ENCODE data around the gene ROR2. TPM values are rescaled to one million over a fixed set of nuclear protein-coding genes. Genes with fewer than 3 reads are reported as not detected.

ROR2 gene
- total RNA-seq, 2 donors from 2014 or later = 4.0 to 5.4 TPM

GRCh38 chr9:91814201-91814600 is 135.8 kb downstream of the ROR2 start:
- no peak overlapping the region for H3K27ac ChIP-seq
- no peaks in the 10 kb centered on the region for H3K36me3 ChIP-seq (replicated peaks in 1 of 2; ENCODE audit: insufficient read depth in 1 of 2, low read depth in 2 of 2)
- WGBS, 2 donors = 83 to 85% methylated on average over 8 to 9 of the region's 9 CpGs
- no peaks in the 10 kb centered on the region for H3K9me3 ChIP-seq
- ATAC-seq (no peak), DNase-seq (no peak)
- TF ChIP-seq CTCF (IDR thresholded peaks at IDR 0.05) (no peak), POLR2A (IDR thresholded peaks at IDR 0.05) (no peak)
- H3K27me3 ChIP-seq = no peaks in the 10 kb centered on the region
- intact Hi-C loops (cut with DNase I) = no loop called here
- no peak overlapping the region for H3K4me3 ChIP-seq
- peaks cover 11% of the 10 kb centered on the region for H3K4me1 ChIP-seq

- H3K27ac ChIP-seq = no peak overlapping the region
- intact Hi-C loops (cut with DNase I) = no loop called here
- H3K4me3 ChIP-seq = no peak overlapping the region
- TF ChIP-seq CTCF (IDR thresholded peaks at IDR 0.05) = no peak
- H3K36me3 ChIP-seq (replicated peaks in 1 of 2; ENCODE audit: insufficient read depth in 1 of 2, low read depth in 2 of 2) = no peaks in the 10 kb centered on the region
- DNase-seq = no peak
- H3K4me1 ChIP-seq = peaks cover 11% of the 10 kb centered on the region
- ATAC-seq = no peak
- H3K9me3 ChIP-seq = no peaks in the 10 kb centered on the region
- 79 to 86% methylated on average over 11 of the region's 11 CpGs for WGBS, 2 donors
- H3K27me3 ChIP-seq = no peaks in the 10 kb centered on the region
Observed at GRCh38 chr9:91813176-91813795, 136.7 kb downstream of the ROR2 start.

GRCh38 chr9:91812191-91812590 is 137.8 kb downstream of the ROR2 start:
- Histone ChIP-seq H3K36me3 (replicated peaks in 1 of 2; ENCODE audit: insufficient read depth in 1 of 2, low read depth in 2 of 2) (no peaks in the 10 kb centered on the region), H3K9me3 (no peaks in the 10 kb centered on the region), H3K27me3 (no peaks in the 10 kb centered on the region), H3K27ac (no peak overlapping the region), H3K4me1 (peaks cover 1% of the 10 kb centered on the region), H3K4me3 (no peak overlapping the region)
- intact Hi-C loops (cut with DNase I) = no loop called here
- TF ChIP-seq CTCF (IDR thresholded peaks at IDR 0.05) (no peak), POLR2A (IDR thresholded peaks at IDR 0.05) (no peak)
- no peak for ATAC-seq
- 89 to 90% methylated on average over 14 of the region's 14 CpGs for WGBS, 2 donors
- no peak for DNase-seq

GRCh38 chr9:91811024-91811909 is 138.8 kb downstream of the ROR2 start:
- ATAC-seq (no peak), DNase-seq (no peak)
- TF ChIP-seq CTCF (IDR thresholded peaks at IDR 0.05) = no peak
- TF ChIP-seq POLR2A (IDR thresholded peaks at IDR 0.05) = no peak

More at GRCh38 chr9:91811024-91811909, 138.8 kb downstream of the ROR2 start:
- Histone ChIP-seq H3K36me3 (replicated peaks in 1 of 2; ENCODE audit: insufficient read depth in 1 of 2, low read depth in 2 of 2) (no peaks in the 10 kb centered on the region), H3K4me3 (no peak overlapping the region), H3K9me3 (no peaks in the 10 kb centered on the region), H3K27ac (no peak overlapping the region), H3K27me3 (no peaks in the 10 kb centered on the region), H3K4me1 (no peaks in the 10 kb centered on the region)
- intact Hi-C loops (cut with DNase I) = no loop called here
- 74 to 85% methylated on average over 19 of the region's 19 CpGs for WGBS, 2 donors
